IPS DF 6.9 (cell line): ENCODE results near the gene ZNF91.
A peak's percentile ranks its signal among the peaks of the same experiment; 100 is the strongest.

ENCODE experiments used
- DNase-seq: peaks from one replicate; pipeline ENCODE4 v3.0.0-alpha.2; 2013; ENCODE audit warnings: low read depth, low spot score
- H3K27ac ChIP-seq: one replicate; pipeline ENCODE4 v1.5.1; 2013; ENCODE audit warnings: low read length, control low read depth
- H3K27me3 ChIP-seq: 2 replicates; pipeline ENCODE4 v1.6.1; 2013; ENCODE audit warnings: mild to moderate bottlenecking, low read length; ENCODE audit not compliant: control insufficient read depth, insufficient read depth
- H3K36me3 ChIP-seq: 2 replicates; pipeline ENCODE4 v1.6.1; 2013; ENCODE audit warnings: low read length; ENCODE audit not compliant: control insufficient read depth, insufficient read depth
- H3K4me1 ChIP-seq: 2 replicates; pipeline ENCODE4 v1.6.1; 2013; ENCODE audit warnings: low read length; ENCODE audit not compliant: control insufficient read depth, insufficient read depth
- H3K4me3 ChIP-seq: 2 replicates; pipeline ENCODE4 v1.5.1; 2013; ENCODE audit warnings: mild to moderate bottlenecking, low read length
- H3K9me3 ChIP-seq: 2 replicates; pipeline ENCODE4 v1.6.1; 2013; ENCODE audit warnings: low read length, inconsistent platforms; ENCODE audit not compliant: control insufficient read depth, insufficient read depth
- WGBS: extraction: QIAGEN DNeasy Blood & Tissue Kit; methylation state at CpG from one replicate; pipeline ENCODE4 v1.1.7; 2013; ENCODE audit warnings: mixed read lengths, missing lambda C conversion rate; ENCODE audit not compliant: insufficient read length, insufficient coverage; 5-methylcytosine and 5-hydroxymethylcytosine counted together

Gene ZNF91

GRCh38 chr19:23415034-23415433 lies 19.8 kb upstream of the ZNF91 start:
- peak overlapping the region; percentile 67; the same call in 1 of the 2 replicates for H3K4me3 ChIP-seq
- no CpG with 5 or more reads among the region's 13 CpGs for WGBS
- no peaks in the 10 kb centered on the region for H3K27me3 ChIP-seq
- no peaks in the 10 kb centered on the region for H3K4me1 ChIP-seq
- no peak overlapping the region for H3K27ac ChIP-seq
- H3K36me3 ChIP-seq: no peaks in the 10 kb centered on the region
- no peaks in the 10 kb centered on the region for H3K9me3 ChIP-seq
- DNase-seq: no peak

GRCh38 chr19:23410155-23410554 lies 14.9 kb upstream of the ZNF91 start:
- peaks cover 6% of the 10 kb centered on the region; the same call in 1 of the 2 replicates for H3K36me3 ChIP-seq
- no peaks in the 10 kb centered on the region for H3K9me3 ChIP-seq
- no peak overlapping the region for H3K4me3 ChIP-seq
- no peak for DNase-seq
- WGBS: no CpG with 5 or more reads among the region's 1 CpG
- H3K27me3 ChIP-seq: no peaks in the 10 kb centered on the region
- H3K4me1 ChIP-seq: no peaks in the 10 kb centered on the region
- H3K27ac ChIP-seq: no peak overlapping the region

GRCh38 chr19:23409392-23410048 lies 14.2 kb upstream of the ZNF91 start:
- Histone ChIP-seq H3K27me3 (no peaks in the 10 kb centered on the region), H3K36me3 (peaks cover 8% of the 10 kb centered on the region; the same call in 1 of the 2 replicates), H3K4me1 (no peaks in the 10 kb centered on the region), H3K27ac (no peak overlapping the region), H3K4me3 (no peak overlapping the region), H3K9me3 (no peaks in the 10 kb centered on the region)
- no CpG with 5 or more reads among the region's 21 CpGs for WGBS
- no peak for DNase-seq

- DNase-seq: no peak
- H3K36me3 ChIP-seq: peaks cover 12% of the 10 kb centered on the region; the same call in 1 of the 2 replicates
Measured at GRCh38 chr19:23407616-23408133, 12.4 kb upstream of the ZNF91 start.

GRCh38 chr19:23406721-23407120 lies 11.4 kb upstream of the ZNF91 start:
- Histone ChIP-seq H3K4me3 (no peak overlapping the region), H3K4me1 (no peaks in the 10 kb centered on the region), H3K27ac (no peak overlapping the region), H3K9me3 (no peaks in the 10 kb centered on the region), H3K36me3 (peaks cover 20% of the 10 kb centered on the region; the same call in 1 of the 2 replicates), H3K27me3 (no peaks in the 10 kb centered on the region)
- WGBS: no CpG with 5 or more reads among the region's 3 CpGs
- no peak for DNase-seq

More at GRCh38 chr19:23407616-23408133, 12.4 kb upstream of the ZNF91 start:
- no peaks in the 10 kb centered on the region for H3K9me3 ChIP-seq
- no CpG with 5 or more reads among the region's 2 CpGs for WGBS
- no peaks in the 10 kb centered on the region for H3K4me1 ChIP-seq
- H3K4me3 ChIP-seq: no peak overlapping the region
- no peak overlapping the region for H3K27ac ChIP-seq
- no peaks in the 10 kb centered on the region for H3K27me3 ChIP-seq

- WGBS: no CpG with 5 or more reads among the region's 2 CpGs
- H3K36me3 ChIP-seq: peaks cover 20% of the 10 kb centered on the region; the same call in 1 of the 2 replicates
- no peak for DNase-seq
- H3K27ac ChIP-seq: no peak overlapping the region
- no peaks in the 10 kb centered on the region for H3K9me3 ChIP-seq
- no peaks in the 10 kb centered on the region for H3K27me3 ChIP-seq
- H3K4me1 ChIP-seq: no peaks in the 10 kb centered on the region
- H3K4me3 ChIP-seq: no peak overlapping the region
Measured at GRCh38 chr19:23406091-23406490, 10.8 kb upstream of the ZNF91 start.

GRCh38 chr19:23404676-23405075 lies 9.4 kb upstream of the ZNF91 start:
- Histone ChIP-seq H3K27ac (no peak overlapping the region), H3K36me3 (peaks cover 24% of the 10 kb centered on the region; the same call in 1 of the 2 replicates), H3K27me3 (no peaks in the 10 kb centered on the region), H3K9me3 (no peaks in the 10 kb centered on the region), H3K4me1 (no peaks in the 10 kb centered on the region), H3K4me3 (no peak overlapping the region)
- no CpG with 5 or more reads among the region's 1 CpG for WGBS
- DNase-seq: no peak

- no peaks in the 10 kb centered on the region for H3K27me3 ChIP-seq
- WGBS: no CpG with 5 or more reads among the region's 4 CpGs
- no peaks in the 10 kb centered on the region for H3K9me3 ChIP-seq
- no peak overlapping the region for H3K4me3 ChIP-seq
- no peak for DNase-seq
- peaks cover 27% of the 10 kb centered on the region; the same call in 1 of the 2 replicates for H3K36me3 ChIP-seq
- H3K4me1 ChIP-seq: no peaks in the 10 kb centered on the region
- no peak overlapping the region for H3K27ac ChIP-seq
Measured at GRCh38 chr19:23403581-23404324, 8.5 kb upstream of the ZNF91 start.

GRCh38 chr19:23403052-23403451 lies 7.8 kb upstream of the ZNF91 start:
- H3K9me3 ChIP-seq: no peaks in the 10 kb centered on the region
- WGBS: no CpG with 5 or more reads among the region's 3 CpGs
- no peak for DNase-seq
- H3K36me3 ChIP-seq: peaks cover 26% of the 10 kb centered on the region; the same call in 1 of the 2 replicates
- no peak overlapping the region for H3K27ac ChIP-seq
- H3K4me3 ChIP-seq: no peak overlapping the region
- no peaks in the 10 kb centered on the region for H3K4me1 ChIP-seq
- H3K27me3 ChIP-seq: no peaks in the 10 kb centered on the region

GRCh38 chr19:23402388-23402787 lies 7.1 kb upstream of the ZNF91 start:
- no peaks in the 10 kb centered on the region for H3K27me3 ChIP-seq
- no peak for DNase-seq
- H3K9me3 ChIP-seq: no peaks in the 10 kb centered on the region
- H3K36me3 ChIP-seq: peaks cover 21% of the 10 kb centered on the region; the same call in 1 of the 2 replicates
- no peaks in the 10 kb centered on the region for H3K4me1 ChIP-seq
- H3K27ac ChIP-seq: no peak overlapping the region
- no peak overlapping the region for H3K4me3 ChIP-seq
- no CpG with 5 or more reads among the region's 2 CpGs for WGBS
